ENCODE measurements around the gene CCDC38. TPM values are rescaled to one million over a fixed set of nuclear protein-coding genes. Genes with fewer than 3 reads are reported as not detected.

Gene CCDC38
- total RNA-seq (2022; extraction: Qiagen RNA extraction): 0.06 to 0.13 TPM (median 0.10 TPM) in 5 replicates

DNA sequence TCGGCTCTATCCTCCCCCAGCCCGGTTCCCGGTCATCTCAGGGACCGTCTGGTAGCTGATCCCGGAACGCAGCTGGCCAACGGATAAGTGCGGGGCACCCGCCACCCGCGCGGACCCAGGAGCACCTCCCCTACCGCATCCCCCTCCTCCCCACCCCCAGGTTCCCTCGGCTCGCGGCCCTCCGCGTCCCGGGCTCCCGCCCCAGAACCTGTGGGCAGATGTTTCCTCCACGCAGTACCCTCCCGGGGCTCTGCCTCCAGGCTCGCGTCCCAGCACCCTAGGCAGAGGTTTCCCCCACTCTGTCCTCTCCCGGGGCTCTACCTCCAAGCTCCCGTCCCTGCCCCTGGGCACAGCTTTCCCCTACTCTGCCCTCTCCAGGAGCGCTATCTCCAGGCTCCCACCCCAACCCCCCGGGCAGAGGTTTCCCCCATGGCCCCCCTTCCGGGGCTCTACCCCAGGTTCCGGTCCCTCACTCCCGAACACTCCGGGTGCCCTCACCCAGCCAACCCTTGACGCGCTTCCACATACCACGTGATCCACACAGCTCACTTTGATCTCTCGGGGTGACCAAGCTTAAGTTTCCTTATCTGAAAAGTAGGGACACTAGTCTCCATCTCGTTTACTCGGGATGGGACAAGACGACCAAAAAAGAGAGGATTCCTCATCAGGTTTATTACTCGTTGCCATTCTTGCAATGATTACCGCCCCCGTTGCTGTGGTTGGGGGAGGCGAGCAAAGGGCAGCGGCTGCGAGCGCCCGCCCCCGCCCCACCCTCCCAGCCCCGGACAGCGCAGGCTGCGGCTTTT lies at the start of gene CCDC38:
Gene CCDC38 (minus strand): TSS at position 91 of the 806 bp plus-strand sequence. CDS start 6,105 bp downstream, outside the sequence.

GRCh38 chr12:95943330-95943842 lies 972 bp upstream of the CCDC38 start, which contains the start of gene AMDHD1:
Gene AMDHD1, plus strand, starts transcription at chr12:95943331. Its CDS starts 68 bp downstream, at chr12:95943399.

DNA sequence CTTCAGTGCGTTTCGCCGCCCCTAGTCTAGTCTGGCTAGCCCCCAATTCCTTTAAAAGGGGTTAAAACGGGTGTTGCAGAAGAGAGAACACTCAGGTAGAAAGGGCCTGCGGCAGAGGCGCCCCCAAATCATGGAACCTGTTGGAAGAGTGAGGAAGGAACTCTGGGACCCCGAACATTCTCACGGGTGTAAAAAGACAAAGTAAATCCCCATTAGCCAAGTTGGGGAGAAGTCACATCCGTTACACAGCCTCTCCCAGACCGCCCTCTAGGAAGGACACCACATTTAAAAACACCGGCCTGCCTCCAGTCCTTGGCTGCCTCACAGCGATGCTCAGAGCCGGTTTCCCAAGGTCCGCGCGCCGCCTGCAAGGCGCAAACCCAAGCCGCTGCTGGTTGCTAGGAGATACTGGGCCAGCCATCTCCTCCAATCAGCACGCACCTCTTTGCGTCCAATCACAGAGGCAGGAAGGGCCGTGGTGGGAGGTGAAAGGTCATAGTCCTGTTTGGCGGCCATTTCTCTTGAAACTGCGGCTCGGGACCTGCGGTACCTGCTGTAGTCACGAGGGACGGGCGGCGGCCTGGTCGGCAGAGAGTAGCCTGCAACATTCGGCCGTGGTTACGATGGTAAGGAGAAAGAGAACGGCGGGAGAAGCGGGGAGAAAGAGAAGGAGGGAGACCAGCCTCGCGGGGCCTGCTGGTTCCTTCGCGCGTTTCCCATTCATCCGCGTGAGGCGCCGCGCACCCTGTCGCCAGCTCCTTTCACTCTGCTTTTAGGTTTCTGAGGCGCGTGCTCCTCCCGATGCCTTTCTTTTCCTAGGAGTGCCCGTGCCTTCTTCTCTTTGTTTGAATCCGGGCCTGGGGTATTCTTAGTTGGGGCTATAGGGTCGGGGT lies 83.7 kb downstream of the CCDC38 start, which contains the start of gene SNRPF:
Gene SNRPF (plus strand): TSS at position 502 of the 893 bp plus-strand sequence. CDS start 122 bp downstream, at position 624.

Other genes with a start within 250 kb of the CCDC38 start
- gene NTN4, start 151.8 kb downstream of the CCDC38 start, total RNA-seq (2022; extraction: Qiagen RNA extraction): 38.7 to 42.6 TPM (median 41.9 TPM) in 5 replicates
- gene SNRPF, start 83.7 kb downstream of the CCDC38 start, total RNA-seq (2022; extraction: Qiagen RNA extraction): 101 to 140 TPM (median 119 TPM) in 5 replicates
- gene AMDHD1, start 717 bp upstream of the CCDC38 start, total RNA-seq (2022; extraction: Qiagen RNA extraction): 2.0 to 2.7 TPM (median 2.3 TPM) in 5 replicates
- 0.51 to 0.78 TPM (median 0.54 TPM) in 5 replicates for gene HAL, start 53.7 kb upstream of the CCDC38 start, total RNA-seq (2022; extraction: Qiagen RNA extraction)
- gene LTA4H, start 93.0 kb upstream of the CCDC38 start, total RNA-seq (2022; extraction: Qiagen RNA extraction): 88.0 to 111 TPM (median 95.1 TPM) in 5 replicates